ENCODE results near the gene C5orf22.
A peak's percentile ranks its signal among the peaks of the same experiment; 100 is the strongest.
"Not testable (repeated sequence)": the region's sequence is repeated elsewhere in the genome, so short reads cannot be mapped to it uniquely, and the experiment has no call there.

The C5orf22 gene

DNA sequence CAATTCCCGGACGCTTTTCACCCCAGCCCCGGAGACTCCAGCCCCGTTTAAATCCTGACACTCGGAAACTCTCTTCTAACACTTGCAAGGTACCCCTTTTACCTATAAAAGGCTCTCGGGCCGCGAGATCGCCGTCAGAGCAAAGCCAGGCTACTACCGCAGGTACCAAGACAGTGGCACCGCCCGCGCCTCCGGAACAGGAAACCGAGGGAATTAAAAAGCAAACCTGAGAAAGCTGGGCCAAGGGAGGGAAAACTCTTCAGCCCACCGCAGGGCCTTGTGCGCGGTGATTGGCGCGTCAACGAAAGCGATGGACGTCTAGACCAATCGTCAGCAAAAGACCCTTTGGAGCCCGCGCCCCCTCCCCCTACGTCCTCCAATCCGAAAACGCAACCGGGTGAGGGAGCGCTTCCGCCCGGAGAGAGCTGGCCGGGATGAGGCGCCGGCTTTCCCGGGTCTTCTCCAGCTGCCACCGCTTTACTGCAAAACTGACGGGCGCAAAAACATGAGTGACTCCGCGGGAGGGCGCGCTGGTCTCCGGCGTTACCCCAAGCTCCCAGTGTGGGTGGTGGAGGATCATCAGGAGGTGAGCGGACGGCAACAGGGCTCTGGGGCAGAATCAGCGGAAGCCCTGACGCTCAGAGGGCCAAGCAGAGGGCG, at the start of gene C5orf22, which contains the start of gene DROSHA:
Gene C5orf22 (plus strand): TSS at position 414 of the 660 bp plus-strand sequence. CDS start 92 bp downstream, at position 506.
Gene DROSHA (minus strand): TSS at position 206 of the 660 bp plus-strand sequence. CDS start 3,034 bp downstream, outside the sequence.
- peak; percentile 95 for DNase-seq

DNA sequence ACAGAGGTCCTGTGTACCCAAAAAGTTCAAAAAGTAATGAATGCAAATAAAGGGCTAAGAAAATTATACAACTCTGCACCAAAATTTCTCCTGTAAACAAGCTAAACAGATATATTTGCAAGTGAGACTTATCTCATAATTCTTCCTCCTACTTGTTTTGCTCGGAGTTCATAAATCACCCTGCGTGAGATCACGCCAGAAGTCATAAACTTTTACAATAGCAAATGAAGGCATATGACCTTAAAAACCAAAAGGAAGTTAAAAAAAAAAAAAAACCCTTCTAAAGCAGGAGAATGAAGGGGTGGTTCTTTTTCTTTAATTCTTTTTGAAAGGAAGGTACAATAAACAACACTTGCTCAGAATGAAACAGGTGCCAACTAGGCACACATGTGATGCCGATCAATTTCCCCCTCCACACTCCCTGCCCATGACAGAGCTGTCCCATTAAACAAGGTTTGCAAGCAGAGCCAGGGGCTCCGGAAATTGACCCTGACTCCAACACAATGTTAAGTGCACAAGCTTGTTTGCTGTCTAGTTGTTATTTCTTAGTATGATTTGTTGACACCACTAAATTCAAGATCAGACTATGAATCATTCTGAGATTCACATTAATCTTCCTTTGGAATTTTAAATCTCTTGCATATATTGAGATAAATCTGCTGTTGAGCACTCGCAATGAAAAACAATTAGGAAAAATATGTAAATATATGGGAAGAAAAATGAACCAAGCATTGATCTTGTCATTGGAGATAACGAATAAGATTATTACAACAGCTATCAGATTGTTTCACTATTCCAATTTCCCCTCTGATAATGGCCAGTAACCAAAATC, 46.5 kb upstream of the C5orf22 start:
- no peak for DNase-seq

DNA sequence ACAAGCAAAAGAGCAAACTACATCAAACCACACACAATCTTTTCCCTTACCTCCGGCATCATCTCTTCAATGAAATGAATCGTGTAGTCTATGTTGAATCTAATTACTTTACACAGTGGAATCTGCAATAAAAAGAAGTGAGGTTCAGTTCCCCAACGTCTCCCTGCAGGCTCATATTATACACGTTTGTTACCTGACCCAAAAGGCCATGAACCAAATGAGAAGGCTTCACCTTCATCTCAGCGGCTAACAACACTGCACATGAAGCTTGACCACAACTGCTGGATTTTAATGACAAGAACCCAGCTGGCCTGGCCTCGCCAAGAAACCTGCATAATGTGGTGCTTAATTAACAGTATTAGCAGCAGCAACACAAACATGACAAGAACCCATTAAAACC, 45.7 kb upstream of the C5orf22 start:
- DNase-seq, result no peak

DNA sequence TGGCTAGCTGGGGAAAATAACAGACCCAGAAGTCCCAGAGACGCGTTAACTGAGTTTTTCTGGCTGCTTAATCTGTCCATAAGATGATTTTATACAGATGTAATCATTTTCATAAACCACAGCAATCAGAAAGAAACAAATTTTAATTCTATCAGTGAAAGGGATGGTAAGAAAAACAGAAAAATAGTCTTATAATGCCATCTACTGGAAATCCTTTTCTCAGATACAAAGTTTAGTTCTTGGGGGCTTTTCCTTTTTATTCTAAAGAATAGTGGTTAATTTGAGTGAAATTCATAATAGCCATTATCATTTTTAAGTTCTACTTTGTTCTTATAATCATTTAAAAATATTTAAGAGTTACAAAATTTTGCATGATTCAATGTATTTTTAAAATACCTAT, 44.6 kb upstream of the C5orf22 start:
- DNase-seq, result no peak

DNA sequence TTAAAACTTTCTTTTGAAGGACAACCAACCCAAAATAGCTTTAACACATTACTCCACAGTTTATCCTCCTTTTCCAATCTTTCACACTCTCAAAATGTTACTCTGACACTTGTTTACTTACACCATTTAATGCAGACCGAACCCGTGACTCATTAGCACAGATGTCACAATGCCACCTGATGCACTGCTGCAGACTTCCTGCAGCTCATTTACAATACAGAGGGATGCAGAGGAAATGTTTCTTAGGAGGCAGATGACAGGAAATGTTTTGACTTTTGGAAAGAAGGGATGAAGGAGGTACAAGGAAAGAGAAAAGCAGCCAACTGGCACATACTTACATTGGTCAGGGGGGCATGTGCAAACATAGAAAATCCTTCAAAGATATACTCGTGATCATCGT, 39.2 kb upstream of the C5orf22 start:
- DNase-seq, result no peak

DNA sequence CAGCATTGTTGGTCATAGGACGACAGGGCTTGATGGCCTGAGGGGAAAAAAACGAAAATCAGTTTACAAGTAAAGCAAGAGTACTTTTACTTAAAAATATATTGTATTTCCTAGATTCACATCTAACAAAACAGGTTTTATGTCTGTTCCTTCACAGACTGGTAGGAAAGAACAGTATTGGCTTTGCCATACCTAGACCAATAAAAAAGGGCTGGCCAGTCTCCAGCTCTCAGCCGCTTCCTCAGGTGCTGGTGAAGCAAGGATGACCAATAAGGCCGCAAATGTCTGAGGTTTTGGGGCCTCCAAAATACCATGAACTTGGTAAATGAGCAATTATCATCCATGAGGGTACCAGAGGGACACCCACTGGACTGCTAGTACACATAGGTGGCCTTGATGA, 36.8 kb upstream of the C5orf22 start:
- no peak for DNase-seq

DNA sequence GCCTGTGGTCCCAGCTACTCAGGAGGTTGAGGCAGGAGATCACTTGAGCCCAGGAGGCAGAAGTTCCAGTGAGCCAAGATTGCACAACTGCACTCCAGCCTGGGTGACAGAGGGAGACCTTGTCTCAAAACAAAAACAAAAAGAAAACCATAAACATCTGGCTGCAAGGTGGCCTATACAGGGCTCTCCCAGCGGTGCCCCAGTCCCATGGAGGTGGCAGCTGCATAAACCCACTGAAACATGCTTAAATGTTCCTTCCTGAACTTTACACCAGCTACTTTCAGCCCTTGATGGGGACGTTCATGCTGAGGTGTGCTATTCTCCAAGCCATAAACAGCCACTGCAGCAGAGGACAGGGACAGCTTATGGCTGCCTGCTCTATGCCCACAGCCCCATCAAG, 35.8 kb upstream of the C5orf22 start:
- DNase-seq, result no peak

DNA sequence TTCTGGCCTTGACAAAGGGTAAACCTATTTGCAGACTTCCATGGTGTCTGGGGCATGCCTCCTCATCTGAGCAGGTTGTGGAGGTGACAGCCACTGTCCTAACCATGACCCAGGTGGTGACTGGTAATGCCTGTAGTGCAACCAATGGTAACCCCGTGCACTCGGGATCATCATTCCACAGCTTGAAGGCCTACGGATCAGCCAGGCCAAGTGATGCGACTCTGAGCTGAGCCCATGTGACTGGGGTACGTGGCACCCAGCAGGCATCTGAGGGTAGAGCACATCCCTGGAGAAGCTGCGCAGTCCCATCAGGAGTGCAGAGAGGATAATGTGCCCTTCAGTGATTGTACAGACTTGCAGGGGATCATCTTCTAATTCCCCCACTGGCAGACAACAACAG, 35.2 kb upstream of the C5orf22 start:
- no peak for DNase-seq

DNA sequence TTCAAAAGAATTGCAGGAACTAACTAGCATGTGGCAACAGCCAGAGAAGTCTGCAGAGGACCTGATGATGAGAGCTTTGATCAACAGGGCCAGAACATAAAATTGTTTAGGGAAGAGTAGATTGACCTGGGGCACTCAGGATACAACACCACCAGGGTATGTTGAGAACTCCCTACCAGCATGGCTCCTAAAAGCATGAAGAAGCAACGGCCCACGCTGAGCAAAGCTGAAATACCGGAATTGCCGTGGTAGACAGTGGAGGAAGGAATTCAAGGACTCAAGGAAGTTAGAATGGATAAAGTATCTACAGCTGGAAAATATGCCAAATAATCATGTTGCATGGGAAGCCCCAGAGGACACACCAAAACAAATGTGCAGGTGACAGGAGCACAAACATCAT, 31.8 kb upstream of the C5orf22 start:
- no peak for DNase-seq

DNA sequence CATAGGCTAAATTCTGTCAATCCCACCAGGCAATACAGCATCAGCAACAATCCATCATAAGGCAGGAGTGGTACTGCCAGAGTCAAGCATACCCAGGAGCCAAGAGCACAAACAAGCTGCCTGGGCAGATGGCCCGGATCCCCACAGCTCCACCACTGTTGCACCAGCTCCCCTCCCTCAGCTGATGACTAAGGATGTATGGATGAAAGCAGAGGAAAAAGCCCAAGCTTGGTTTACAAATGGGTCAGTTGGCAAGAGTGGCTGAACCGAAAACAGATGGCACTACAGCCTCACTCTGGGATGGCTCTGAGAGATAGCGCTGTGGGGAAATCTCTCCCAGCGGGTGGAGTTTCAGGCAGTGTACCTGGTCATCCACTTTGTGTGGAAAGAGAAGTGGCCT, 29.6 kb upstream of the C5orf22 start:
- DNase-seq, result no peak

DNA sequence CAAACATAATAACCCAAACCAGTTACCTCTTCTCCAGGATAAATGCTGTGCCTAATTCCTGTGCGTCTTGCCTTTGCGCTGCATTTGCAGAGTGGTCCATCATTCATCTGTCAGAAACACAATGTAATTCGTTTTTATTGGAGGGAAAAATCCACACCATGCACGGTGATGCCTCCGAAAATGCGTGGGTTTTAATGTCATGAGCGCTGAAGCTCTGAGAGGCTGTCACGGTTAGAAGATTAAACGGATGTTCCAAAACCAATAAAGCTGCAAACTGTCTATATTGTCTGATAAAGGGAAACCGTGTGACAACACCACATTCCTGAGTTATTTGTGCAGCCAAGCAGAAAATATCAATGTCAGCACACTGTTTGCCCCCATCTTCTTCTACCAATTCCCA, 27.6 kb upstream of the C5orf22 start:
- DNase-seq, result no peak

DNA sequence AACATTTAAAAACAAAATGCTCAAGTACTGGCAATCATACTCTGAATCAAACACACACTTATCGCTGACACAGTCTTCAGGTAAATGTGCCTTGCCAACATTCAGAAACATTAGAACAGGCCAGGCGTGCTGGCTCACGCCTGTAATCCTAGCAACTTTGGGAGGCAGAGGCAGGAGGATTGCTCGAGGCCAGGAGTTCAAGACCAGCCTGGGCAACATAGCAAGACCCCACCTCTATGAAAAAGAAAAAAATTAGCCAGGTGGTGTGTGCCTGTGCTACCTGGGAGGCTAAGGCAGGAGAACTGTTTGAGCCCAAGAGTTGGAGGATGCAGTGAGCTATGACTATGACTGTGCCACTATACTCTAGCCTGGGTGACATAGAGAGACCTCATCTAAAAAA, 20.8 kb upstream of the C5orf22 start:
- no peak for DNase-seq

DNA sequence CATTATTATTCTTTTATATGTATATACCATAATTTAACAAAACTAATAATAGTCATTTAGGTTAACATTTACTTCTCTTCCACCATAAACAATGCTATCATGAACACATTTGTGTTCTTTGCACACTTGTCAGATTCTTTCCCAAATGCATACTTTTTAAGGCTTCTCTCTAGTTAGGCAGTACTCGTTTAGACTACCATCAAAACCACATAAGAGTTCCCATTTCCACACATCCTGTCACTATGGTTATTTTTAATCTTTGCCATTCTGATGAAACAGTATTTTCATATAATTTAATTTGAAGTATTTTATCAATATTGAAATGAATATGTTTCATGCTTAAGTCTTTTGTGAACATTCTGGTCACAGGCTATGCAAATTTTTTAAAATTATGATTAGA, 15.3 kb upstream of the C5orf22 start:
- DNase-seq, result no peak

DNA sequence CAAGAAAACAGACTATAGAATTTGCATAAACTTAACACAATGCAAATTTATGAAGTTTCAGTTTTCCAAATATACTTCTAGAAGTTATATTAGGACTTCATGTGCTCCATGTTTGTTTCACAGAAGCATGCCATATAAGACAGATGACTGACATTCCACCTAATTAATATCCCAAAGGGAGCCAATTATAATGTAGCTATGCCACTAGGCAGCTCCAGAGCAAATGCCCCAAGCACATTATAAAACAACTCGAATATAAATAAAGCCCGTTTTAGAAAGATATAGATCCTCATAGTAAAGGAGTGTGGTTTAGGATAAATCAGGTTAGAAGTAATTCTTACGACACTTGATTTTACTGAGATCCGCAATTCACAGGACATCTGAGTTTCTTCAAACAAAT, 9.1 kb upstream of the C5orf22 start:
- no peak for DNase-seq

DNA sequence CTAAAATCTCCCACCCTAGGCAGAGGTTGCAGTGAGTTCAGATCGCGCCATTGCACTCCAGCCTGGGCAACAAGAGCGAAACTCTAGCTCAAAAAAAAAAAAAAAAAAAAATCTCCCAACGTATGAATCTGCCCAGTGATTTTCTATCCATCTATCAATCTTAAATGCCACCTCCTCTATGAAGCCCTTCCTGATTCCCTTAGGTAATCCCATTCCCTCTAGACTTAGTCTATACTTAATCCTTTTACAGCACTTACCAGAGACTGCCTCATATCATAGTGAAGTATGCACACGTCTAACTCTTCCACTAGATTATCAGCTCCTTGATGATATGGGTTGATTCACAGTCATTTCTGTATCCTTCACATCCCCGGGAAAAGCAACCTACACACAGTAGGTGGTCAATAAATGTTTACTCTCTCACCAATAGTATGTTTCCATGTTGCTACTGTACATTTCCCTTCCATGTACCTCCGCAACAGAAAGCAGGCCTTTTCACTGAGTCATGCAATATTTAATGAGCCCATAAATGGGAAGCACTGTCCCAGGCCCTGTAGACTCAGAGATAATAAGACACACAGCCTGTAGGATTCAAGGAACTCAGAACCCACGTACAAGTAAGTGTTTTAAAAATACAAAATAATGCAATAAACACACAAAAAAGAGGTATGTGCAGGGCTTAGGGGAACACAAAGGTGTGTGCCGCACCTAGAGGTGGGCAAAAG, 1.4 kb upstream of the C5orf22 start:
- no peak for DNase-seq

DNA sequence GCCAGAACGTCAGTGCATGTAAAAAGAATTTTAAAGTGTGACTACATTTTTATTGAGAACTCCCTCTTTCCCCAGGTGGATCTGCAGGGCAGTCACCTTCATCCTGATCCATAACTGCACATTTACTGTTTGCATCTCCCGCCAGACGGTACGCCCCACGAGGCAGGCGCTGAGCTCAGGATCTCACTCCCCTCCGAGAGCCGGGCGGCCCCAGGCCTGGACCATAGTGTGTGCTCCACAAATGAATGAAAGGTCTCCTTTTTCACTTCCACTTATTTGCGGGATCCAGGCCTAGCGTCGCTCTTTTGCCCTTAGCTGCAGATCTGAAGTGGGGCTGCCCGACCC, 586 bp upstream of the C5orf22 start:
- peak; percentile 32 for DNase-seq

DNA sequence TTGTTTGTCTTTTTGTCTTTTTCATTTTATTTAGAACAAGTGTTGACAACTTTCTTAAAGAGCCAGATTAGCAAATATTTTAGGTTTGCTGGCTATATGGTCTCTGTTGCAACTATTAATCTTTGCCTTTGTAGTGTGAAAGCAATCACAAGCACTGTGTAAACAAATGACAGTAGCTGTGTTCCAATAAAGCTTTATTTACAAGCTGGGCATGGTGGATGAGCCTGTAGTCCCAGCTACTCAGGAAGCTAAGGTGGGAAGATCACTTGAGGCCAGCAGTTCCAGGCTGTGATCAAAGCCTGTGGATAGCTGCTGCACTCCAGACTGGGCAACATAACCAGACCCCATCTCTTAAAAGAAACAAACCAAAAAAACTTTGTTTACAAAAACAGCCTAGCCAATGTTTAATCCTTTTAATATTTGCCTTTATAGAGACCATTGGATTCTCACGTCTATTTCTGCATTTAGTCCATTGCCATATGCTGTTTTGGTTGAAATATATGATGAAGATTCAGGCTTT, 2.5 kb downstream of the C5orf22 start:
- DNase-seq, result no peak

DNA sequence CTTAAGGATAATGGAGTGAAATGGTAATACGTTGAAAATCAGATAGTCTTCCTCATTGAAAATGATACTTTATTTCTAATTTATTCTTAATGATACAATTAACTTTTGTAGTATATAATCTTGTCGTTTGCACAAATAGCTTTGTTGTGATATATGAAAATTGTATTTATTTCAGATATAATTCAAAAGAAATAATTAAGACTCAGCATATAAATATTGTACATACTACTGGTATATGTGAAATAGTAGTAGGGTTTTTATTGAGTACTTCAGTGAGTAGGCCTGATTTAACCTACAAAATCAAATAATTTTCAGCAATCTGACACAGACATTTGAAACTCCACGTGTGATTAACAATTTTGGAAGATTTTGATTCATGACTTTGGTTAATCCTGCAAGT, 4.8 kb downstream of the C5orf22 start:
- DNase-seq, result no peak

DNA sequence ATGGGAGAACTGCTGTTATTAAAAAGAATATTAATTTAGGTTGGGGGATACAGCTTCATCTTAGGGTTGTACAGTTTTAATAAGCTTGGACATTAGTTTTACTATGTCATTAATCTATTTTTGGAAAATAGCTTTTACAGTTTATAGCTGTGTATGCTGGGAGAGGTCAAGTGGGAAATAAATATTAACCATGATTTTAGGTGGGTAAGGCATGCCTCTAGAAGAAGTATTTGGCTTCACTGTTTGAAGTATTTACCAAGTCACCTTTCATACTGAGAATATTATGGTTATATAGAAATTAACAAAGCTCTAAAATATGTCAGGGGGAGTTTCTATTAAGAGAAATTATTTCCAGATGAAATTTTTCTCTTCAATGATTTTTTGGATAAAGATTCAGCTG, 5.2 kb downstream of the C5orf22 start:
- DNase-seq, result no peak

DNA sequence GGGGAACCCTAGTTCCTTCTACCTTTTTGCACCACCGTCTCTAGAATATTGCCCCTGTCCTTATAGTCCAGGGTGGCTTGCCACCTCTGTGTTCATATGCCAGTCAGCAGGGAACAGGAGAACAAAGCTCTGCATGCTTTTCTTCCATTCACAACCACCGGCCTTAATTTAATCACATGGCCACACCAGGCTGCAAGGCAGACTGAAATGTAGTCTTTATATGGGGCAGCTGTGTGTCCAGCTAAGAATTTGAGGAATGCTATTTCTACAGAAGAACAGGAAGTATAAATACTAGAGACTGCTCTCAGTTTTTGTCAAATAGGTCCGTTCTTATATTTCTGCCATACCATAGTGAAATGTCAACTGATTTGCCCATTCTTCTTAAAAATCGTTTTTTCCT, 5.8 kb downstream of the C5orf22 start:
- no peak for DNase-seq

DNA sequence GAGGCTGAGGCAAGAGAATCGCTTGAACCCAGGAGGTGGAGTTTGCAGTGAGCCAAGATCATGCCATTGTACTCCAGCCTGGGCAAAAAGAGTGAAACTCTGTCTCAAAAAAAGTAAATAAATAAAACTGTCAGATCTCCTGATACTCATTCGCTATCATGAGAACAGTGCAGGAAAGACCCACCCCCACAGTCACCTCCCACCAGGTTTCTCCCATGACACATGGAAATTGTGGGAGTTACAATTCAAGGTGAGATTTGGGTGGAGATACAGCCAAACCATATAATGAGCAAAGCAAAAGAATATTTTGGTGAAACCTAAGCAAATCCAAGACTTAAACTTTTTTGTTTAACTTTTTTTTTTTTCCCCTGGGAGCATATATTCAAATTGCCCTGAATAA, 17.0 kb downstream of the C5orf22 start:
- DNase-seq, result not testable (repeated sequence)

DNA sequence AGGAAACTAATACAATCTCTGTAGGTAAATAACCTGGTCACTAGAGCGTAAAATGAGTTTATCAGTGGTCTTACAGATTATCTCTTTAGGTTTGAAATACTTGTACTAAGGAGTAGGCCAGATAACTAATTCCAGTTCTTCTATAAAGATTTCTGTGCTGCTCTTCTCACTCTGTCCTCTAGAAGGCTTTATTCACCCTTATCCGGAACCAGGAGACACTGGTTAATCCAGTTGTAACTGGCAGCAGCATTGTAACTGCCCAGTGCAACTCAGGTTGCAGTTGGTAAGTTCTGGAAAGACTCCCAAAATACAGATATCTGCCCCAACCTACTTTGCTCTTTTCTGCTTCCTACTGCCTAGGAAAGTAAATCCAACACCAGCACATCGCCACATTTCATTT, 19.8 kb downstream of the C5orf22 start:
- no peak for DNase-seq

DNA sequence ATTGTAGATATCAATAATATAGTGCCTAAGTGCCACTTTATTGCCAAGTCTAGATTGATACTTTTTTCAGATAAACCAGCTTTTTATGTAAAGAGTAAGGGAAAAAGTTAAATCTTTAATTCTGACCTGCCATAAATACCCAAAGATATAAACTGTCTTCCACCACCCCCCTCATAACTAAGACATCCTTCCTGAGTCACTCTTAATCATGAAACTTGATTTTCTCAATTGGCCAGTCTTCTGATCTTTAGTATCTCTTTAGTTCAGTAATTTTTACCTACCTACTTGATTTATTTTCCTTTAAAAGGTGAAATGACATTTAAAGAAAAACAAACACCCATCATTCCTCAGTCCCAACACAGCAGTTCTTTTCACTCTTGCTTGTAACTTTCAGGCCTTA, 21.8 kb downstream of the C5orf22 start:
- DNase-seq, result no peak

DNA sequence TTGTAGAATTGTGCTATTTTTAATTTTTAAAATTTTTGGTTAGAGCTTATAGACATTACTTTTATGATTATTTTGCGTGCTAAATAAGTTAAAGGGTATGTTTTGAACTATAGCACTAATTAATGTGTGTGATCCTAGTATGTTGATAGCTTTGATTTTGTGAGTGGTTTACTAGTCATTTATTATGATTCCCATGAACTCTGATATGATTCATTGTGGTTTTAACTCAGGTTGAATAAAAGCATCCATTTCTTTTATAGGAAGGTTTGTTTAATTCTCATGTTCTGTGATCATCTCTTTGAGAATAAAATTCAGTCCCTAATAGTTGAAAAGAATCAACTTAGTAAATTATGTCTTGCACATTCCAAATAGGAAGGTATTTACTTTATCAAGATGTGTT, 22.5 kb downstream of the C5orf22 start:
- DNase-seq, result no peak
